Fibroblast of lung (primary cell): ENCODE data around the gene MRPL53.

ENCODE experiments used
- EZH2 ChIP-seq: IDR thresholded peaks from 2 replicates; pipeline ENCODE4 v1.5.1; 2012; ENCODE audit warnings: low read length, control low read depth, mild to moderate bottlenecking; ENCODE audit errors: missing control alignments
- TF ChIP-seq, protein P1 (sequence below), 2 donors: IDR thresholded peaks in 1 of 2; conservative IDR thresholded peaks in 1 of 2; 1 replicate in 1 of 2; 2 replicates in 1 of 2; pipeline ENCODE4 v1.5.1; 2011 to 2012; ENCODE audit warnings: low read length in 2 of 2, control low read depth in 1 of 2, inconsistent platforms in 1 of 2, low read depth in 1 of 2, mild to moderate bottlenecking in 1 of 2

GRCh38 chr2:74430502-74430901, 42.0 kb downstream of the MRPL53 start:
- TF ChIP-seq, protein P1, sequence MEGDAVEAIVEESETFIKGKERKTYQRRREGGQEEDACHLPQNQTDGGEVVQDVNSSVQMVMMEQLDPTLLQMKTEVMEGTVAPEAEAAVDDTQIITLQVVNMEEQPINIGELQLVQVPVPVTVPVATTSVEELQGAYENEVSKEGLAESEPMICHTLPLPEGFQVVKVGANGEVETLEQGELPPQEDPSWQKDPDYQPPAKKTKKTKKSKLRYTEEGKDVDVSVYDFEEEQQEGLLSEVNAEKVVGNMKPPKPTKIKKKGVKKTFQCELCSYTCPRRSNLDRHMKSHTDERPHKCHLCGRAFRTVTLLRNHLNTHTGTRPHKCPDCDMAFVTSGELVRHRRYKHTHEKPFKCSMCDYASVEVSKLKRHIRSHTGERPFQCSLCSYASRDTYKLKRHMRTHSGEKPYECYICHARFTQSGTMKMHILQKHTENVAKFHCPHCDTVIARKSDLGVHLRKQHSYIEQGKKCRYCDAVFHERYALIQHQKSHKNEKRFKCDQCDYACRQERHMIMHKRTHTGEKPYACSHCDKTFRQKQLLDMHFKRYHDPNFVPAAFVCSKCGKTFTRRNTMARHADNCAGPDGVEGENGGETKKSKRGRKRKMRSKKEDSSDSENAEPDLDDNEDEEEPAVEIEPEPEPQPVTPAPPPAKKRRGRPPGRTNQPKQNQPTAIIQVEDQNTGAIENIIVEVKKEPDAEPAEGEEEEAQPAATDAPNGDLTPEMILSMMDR (conservative IDR thresholded peaks at IDR 0.05 in 1 of 2, IDR thresholded peaks at IDR 0.05 in 1 of 2; ENCODE audit: low read depth in 1 of 2, low read length in 2 of 2), result no peak
- TF ChIP-seq EZH2, result no peak
